Measurements from ENCODE around the gene CIC. TPM values are rescaled to one million over a fixed set of nuclear protein-coding genes. Genes with fewer than 3 reads are reported as not detected.

The CIC gene
- total RNA-seq, 1 donor from 2014 or later: 10.4 TPM

DNA sequence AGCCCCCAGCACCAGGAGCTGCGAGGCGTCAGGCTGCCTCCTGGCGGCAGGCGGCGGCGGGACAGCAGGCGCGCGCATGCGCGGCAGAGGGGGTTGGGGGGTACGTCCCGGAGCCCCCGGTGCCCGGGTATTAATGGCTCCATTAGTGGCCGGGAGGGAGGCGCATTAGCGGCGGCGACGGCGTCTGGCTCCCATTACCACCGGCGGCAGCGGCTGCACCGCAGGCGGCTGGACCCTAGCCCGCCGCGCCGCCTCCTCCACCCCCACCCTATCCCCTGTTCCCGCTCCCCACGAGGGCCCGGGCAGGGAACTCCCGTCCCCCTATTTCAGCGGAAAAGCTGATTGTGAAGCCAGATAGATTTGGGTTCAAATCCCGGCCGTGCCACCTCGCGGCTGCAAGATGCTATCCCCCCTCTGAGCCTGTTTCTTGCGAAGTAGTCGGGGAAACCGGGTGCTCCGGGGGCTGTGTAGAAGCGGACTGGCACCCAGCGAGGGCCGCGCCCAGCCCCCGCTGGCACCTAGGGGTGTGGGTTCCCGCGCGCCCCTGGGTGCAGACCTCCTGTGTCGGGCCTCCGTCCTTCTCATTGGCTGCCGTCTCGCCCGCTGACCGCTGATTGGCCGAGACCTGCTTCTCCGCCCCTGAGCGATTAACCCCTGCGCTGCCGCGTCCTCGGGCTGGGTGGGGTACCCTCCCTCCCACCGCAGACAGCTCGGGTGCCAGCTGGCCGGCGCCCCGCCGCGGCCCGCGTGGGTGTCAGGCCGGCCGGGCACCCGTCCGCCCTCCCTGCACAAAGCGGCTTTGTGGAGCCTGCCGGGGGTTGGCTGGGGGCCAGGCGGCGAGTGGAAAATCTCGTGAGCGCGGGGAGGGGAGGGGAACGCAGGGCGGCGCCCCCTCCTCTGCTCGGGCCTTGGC, 11.1 kb downstream of the CIC start:
- H3K4me1 ChIP-seq (ENCODE audit: control insufficient read depth in 3 of 3, insufficient read depth in 3 of 3, low read length in 3 of 3): peaks cover 64 to 80% (median 73%) of the 10 kb centered on the region in 3 donors
- H3K27ac ChIP-seq (ENCODE audit: low read depth, low read length): peak overlapping the region; percentile 92
- H3K36me3 ChIP-seq (ENCODE audit: control insufficient read depth in 3 of 3, insufficient read depth in 3 of 3, low read length in 3 of 3): peaks cover 2 to 5% (median 2%) of the 10 kb centered on the region in 3 donors
- H3K27me3 ChIP-seq (ENCODE audit: control insufficient read depth in 3 of 3, insufficient read depth in 3 of 3, low read length in 3 of 3): no peaks in the 10 kb centered on the region
- H3K9ac ChIP-seq (ENCODE audit: low read depth in 1 of 3, low read length in 3 of 3): peak overlapping the region; percentile 66 to 85 (median 72)
- peak overlapping the region; percentile 82 to 88 (median 86) for H3K4me3 ChIP-seq (ENCODE audit: low read length in 3 of 3)
- H3K9me3 ChIP-seq (ENCODE audit: control insufficient read depth in 3 of 3, low read length in 3 of 3): no peaks in the 10 kb centered on the region

DNA sequence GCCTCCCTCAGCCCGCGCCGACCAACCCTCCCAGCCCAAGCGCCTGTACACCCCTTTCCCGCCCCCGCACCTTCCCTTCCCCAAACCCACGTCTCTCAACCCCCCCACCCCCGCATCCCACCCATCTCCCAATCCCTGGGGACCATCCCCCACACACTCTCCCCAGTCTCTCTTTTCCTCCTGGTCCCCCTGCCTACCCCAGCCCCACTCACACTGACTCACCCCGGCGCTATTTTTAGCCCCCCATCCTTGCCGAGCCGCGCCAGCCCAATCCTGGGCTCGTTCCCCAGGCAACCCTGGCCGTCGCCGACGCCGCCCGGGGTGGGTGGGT, 11.7 kb downstream of the CIC start:
- peak overlapping the region in 2 of 3 donors; percentile 72 to 85 for H3K9ac ChIP-seq (ENCODE audit: low read depth in 1 of 3, low read length in 3 of 3)
- no peaks in the 10 kb centered on the region for H3K27me3 ChIP-seq (ENCODE audit: control insufficient read depth in 3 of 3, insufficient read depth in 3 of 3, low read length in 3 of 3)
- peak overlapping the region; percentile 92 for H3K27ac ChIP-seq (ENCODE audit: low read depth, low read length)
- H3K36me3 ChIP-seq (ENCODE audit: control insufficient read depth in 3 of 3, insufficient read depth in 3 of 3, low read length in 3 of 3): peaks cover 0 to 3% (median 0%) of the 10 kb centered on the region in 3 donors
- H3K4me1 ChIP-seq (ENCODE audit: control insufficient read depth in 3 of 3, insufficient read depth in 3 of 3, low read length in 3 of 3): peaks cover 68 to 82% (median 75%) of the 10 kb centered on the region in 3 donors
- no peaks in the 10 kb centered on the region for H3K9me3 ChIP-seq (ENCODE audit: control insufficient read depth in 3 of 3, low read length in 3 of 3)
- H3K4me3 ChIP-seq (ENCODE audit: low read length in 3 of 3): peak overlapping the region in 2 of 3 donors; percentile 86 to 88

DNA sequence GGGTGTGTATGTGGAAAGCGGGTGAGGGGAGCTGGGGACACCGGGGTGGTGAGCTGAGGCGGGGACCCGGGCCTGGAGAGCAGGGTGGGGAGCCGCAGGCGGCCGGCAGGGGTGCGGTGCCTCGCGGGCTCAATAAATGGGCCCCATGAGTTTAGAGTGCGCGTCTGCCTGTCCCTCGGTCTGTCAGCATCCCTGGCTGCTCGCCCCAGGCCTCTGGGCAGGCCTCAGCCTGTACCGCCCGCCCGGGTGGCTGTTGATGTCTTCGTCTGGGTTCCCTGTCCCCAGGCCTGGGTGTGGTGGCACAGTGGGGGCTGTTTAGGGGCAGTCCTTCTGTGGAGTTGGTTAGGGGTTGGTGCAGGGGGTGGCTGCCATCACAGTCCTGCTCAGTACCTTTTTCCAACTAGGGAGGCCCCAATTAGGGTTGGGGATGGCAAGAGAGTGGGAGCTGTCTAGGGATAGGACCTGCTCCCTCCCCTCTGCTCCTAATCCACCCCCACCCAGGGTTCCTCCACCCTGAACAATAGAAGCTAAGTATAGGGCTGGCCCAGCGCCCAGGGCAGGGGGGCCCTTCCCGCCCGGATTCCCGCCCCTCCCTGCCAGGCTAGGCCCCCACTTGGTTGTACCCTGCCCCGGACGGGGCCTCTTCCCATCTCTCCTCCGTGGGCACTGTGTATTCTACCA, 12.2 kb downstream of the CIC start:
- Histone ChIP-seq H3K9ac (ENCODE audit: low read depth in 1 of 3, low read length in 3 of 3) (peak overlapping the region; percentile 61 to 74 (median 72)), H3K27ac (ENCODE audit: low read depth, low read length) (peak overlapping the region; percentile 92), H3K4me3 (ENCODE audit: low read length in 3 of 3) (peak overlapping the region; percentile 43 to 60 (median 51)), H3K9me3 (ENCODE audit: control insufficient read depth in 3 of 3, low read length in 3 of 3) (no peaks in the 10 kb centered on the region), H3K27me3 (ENCODE audit: control insufficient read depth in 3 of 3, insufficient read depth in 3 of 3, low read length in 3 of 3) (no peaks in the 10 kb centered on the region), H3K4me1 (ENCODE audit: control insufficient read depth in 3 of 3, insufficient read depth in 3 of 3, low read length in 3 of 3) (peaks cover 68 to 82% (median 75%) of the 10 kb centered on the region in 3 donors), H3K36me3 (ENCODE audit: control insufficient read depth in 3 of 3, insufficient read depth in 3 of 3, low read length in 3 of 3) (peaks cover 0 to 3% (median 0%) of the 10 kb centered on the region in 3 donors)

GRCh38 chr19:42281827-42282762, 13.0 kb downstream of the CIC start:
- peaks cover under 1 to 1% (median under 1%) of the 10 kb centered on the region in 3 donors for H3K36me3 ChIP-seq (ENCODE audit: control insufficient read depth in 3 of 3, insufficient read depth in 3 of 3, low read length in 3 of 3)
- peak overlapping the region; percentile 92 for H3K27ac ChIP-seq (ENCODE audit: low read depth, low read length)
- H3K4me1 ChIP-seq (ENCODE audit: control insufficient read depth in 3 of 3, insufficient read depth in 3 of 3, low read length in 3 of 3): peaks cover 67 to 75% (median 74%) of the 10 kb centered on the region in 3 donors
- H3K27me3 ChIP-seq (ENCODE audit: control insufficient read depth in 3 of 3, insufficient read depth in 3 of 3, low read length in 3 of 3): no peaks in the 10 kb centered on the region
- peak overlapping the region in 1 of 3 donors; percentile 51 for H3K4me3 ChIP-seq (ENCODE audit: low read length in 3 of 3)
- H3K9ac ChIP-seq (ENCODE audit: low read depth in 1 of 3, low read length in 3 of 3): peak overlapping the region in 2 of 3 donors; percentile 70 to 72
- H3K9me3 ChIP-seq (ENCODE audit: control insufficient read depth in 3 of 3, low read length in 3 of 3): no peaks in the 10 kb centered on the region

GRCh38 chr19:42282819-42283187, 13.8 kb downstream of the CIC start:
- H3K4me1 ChIP-seq (ENCODE audit: control insufficient read depth in 3 of 3, insufficient read depth in 3 of 3, low read length in 3 of 3): peaks cover 62 to 69% (median 68%) of the 10 kb centered on the region in 3 donors
- H3K36me3 ChIP-seq (ENCODE audit: control insufficient read depth in 3 of 3, insufficient read depth in 3 of 3, low read length in 3 of 3): peaks cover 8% of the 10 kb centered on the region in 3 donors
- H3K27ac ChIP-seq (ENCODE audit: low read depth, low read length): peak overlapping the region; percentile 92
- H3K9ac ChIP-seq (ENCODE audit: low read depth in 1 of 3, low read length in 3 of 3): peak overlapping the region; percentile 70 to 85 (median 78)
- H3K4me3 ChIP-seq (ENCODE audit: low read length in 3 of 3): peak overlapping the region; percentile 70 to 82 (median 81)
- H3K9me3 ChIP-seq (ENCODE audit: control insufficient read depth in 3 of 3, low read length in 3 of 3): no peaks in the 10 kb centered on the region
- H3K27me3 ChIP-seq (ENCODE audit: control insufficient read depth in 3 of 3, insufficient read depth in 3 of 3, low read length in 3 of 3): no peaks in the 10 kb centered on the region

- Histone ChIP-seq H3K36me3 (ENCODE audit: control insufficient read depth in 3 of 3, insufficient read depth in 3 of 3, low read length in 3 of 3) (peaks cover 11 to 14% (median 14%) of the 10 kb centered on the region in 3 donors), H3K9ac (ENCODE audit: low read depth in 1 of 3, low read length in 3 of 3) (peak overlapping the region; percentile 70 to 85 (median 78)), H3K9me3 (ENCODE audit: control insufficient read depth in 3 of 3, low read length in 3 of 3) (no peaks in the 10 kb centered on the region), H3K27ac (ENCODE audit: low read depth, low read length) (peak overlapping the region; percentile 90), H3K4me3 (ENCODE audit: low read length in 3 of 3) (peak overlapping the region; percentile 70 to 82 (median 81)), H3K4me1 (ENCODE audit: control insufficient read depth in 3 of 3, insufficient read depth in 3 of 3, low read length in 3 of 3) (peaks cover 56 to 63% (median 62%) of the 10 kb centered on the region in 3 donors), H3K27me3 (ENCODE audit: control insufficient read depth in 3 of 3, insufficient read depth in 3 of 3, low read length in 3 of 3) (no peaks in the 10 kb centered on the region)
These were observed 14.4 kb downstream of the CIC start for GRCh38 chr19:42283188-42284065.

GRCh38 chr19:42284066-42284501, 15.0 kb downstream of the CIC start:
- Histone ChIP-seq H3K4me1 (ENCODE audit: control insufficient read depth in 3 of 3, insufficient read depth in 3 of 3, low read length in 3 of 3) (peaks cover 49 to 56% (median 55%) of the 10 kb centered on the region in 3 donors), H3K4me3 (ENCODE audit: low read length in 3 of 3) (peak overlapping the region in 1 of 3 donors; percentile 54), H3K9me3 (ENCODE audit: control insufficient read depth in 3 of 3, low read length in 3 of 3) (no peaks in the 10 kb centered on the region), H3K27ac (ENCODE audit: low read depth, low read length) (no peak overlapping the region), H3K9ac (ENCODE audit: low read depth in 1 of 3, low read length in 3 of 3) (peak overlapping the region in 1 of 3 donors; percentile 79), H3K36me3 (ENCODE audit: control insufficient read depth in 3 of 3, insufficient read depth in 3 of 3, low read length in 3 of 3) (peaks cover 17 to 21% (median 20%) of the 10 kb centered on the region in 3 donors), H3K27me3 (ENCODE audit: control insufficient read depth in 3 of 3, insufficient read depth in 3 of 3, low read length in 3 of 3) (no peaks in the 10 kb centered on the region)

GRCh38 chr19:42284591-42285341, 15.7 kb downstream of the CIC start:
- H3K9me3 ChIP-seq (ENCODE audit: control insufficient read depth in 3 of 3, low read length in 3 of 3): no peaks in the 10 kb centered on the region
- no peaks in the 10 kb centered on the region for H3K27me3 ChIP-seq (ENCODE audit: control insufficient read depth in 3 of 3, insufficient read depth in 3 of 3, low read length in 3 of 3)
- peak overlapping the region; percentile 75 for H3K27ac ChIP-seq (ENCODE audit: low read depth, low read length)
- H3K9ac ChIP-seq (ENCODE audit: low read depth in 1 of 3, low read length in 3 of 3): peak overlapping the region; percentile 73 to 86 (median 84)
- H3K36me3 ChIP-seq (ENCODE audit: control insufficient read depth in 3 of 3, insufficient read depth in 3 of 3, low read length in 3 of 3): peaks cover 24 to 28% (median 27%) of the 10 kb centered on the region in 3 donors
- H3K4me3 ChIP-seq (ENCODE audit: low read length in 3 of 3): peak overlapping the region; percentile 81 to 82 (median 81)
- H3K4me1 ChIP-seq (ENCODE audit: control insufficient read depth in 3 of 3, insufficient read depth in 3 of 3, low read length in 3 of 3): peaks cover 43 to 49% (median 48%) of the 10 kb centered on the region in 3 donors
